HepG2 (cell line): ENCODE measurements around the gene NTSR2. TPM values are rescaled to one million over a fixed set of nuclear protein-coding genes. Genes with fewer than 3 reads are reported as not detected.
A peak's percentile ranks its signal among the peaks of the same experiment; 100 is the strongest.

Experiments used
- ATAC-seq: fragments of 200-7000 bp; cut with Tn5 transposase; 3 replicates; pipeline ENCODE4 v1.9.1; 2020; ENCODE audit warnings: mild to moderate bottlenecking, moderate library complexity
- BruUV-seq: library from RNA; stranded (reverse); fragments of 400-500 nt; replicated peaks from 2 replicates; lab custom pipeline; 2021; lab: Mats Ljungman, UMichigan
- CTCF ChIA-PET: fragments of 300-600 bp; formaldehyde crosslinking; extraction: SDS; loops from one replicate; lab custom pipeline; 2021; ENCODE audit warnings: low total read pairs, inconsistent platforms, low intra/inter-chr PET ratio; lab: Yijun Ruan, JAX
- POLR2A ChIA-PET: fragments of 350-600 bp; sonication (Branson Sonifier 250); formaldehyde crosslinking; loops from one replicate; lab custom pipeline; 2020; ENCODE audit warnings: antibody characterized with exemption, inconsistent platforms; lab: Yijun Ruan, JAX
- DNase-seq: peaks from one replicate; pipeline ENCODE4 v3.0.0-alpha.2; 2015; ENCODE audit warnings: low spot score
- FAIRE-seq: peaks from 3 replicates; lab custom pipeline; 2011; peaks lifted over from hg19 to GRCh38; lab: Jason Lieb, UNC
- H2AFZ ChIP-seq: one replicate; pipeline ENCODE4 v1.6.1; 2011; ENCODE audit warnings: low read length, inconsistent platforms
- H3K27ac ChIP-seq: fragments of 300-600 bp; 3 replicates; pipeline ENCODE4 v1.8.0; 2011; ENCODE audit warnings: mixed run types, mild to moderate bottlenecking, mixed read lengths, low read length, inconsistent platforms; ENCODE audit not compliant: insufficient read depth; ENCODE audit errors: extremely low read length
- H3K27me3 ChIP-seq, 2 experiments: fragments of 200-600 bp in 1 of 2; 2 replicates in 1 of 2; 3 replicates in 1 of 2; pipeline versions ENCODE4 v1.6.0 to v1.8.0; 2011; ENCODE audit warnings: low read length in 2 of 2, mild to moderate bottlenecking in 2 of 2, moderate library complexity in 2 of 2, inconsistent platforms in 1 of 2; ENCODE audit not compliant: insufficient read depth in 2 of 2, control insufficient read depth in 1 of 2
- H3K36me3 ChIP-seq, 2 experiments: fragments of 200-600 bp in 1 of 2; replicated peaks in 1 of 2; 2 replicates in 1 of 2; 3 replicates in 1 of 2; pipeline versions ENCODE4 v1.5.1 to v1.8.0; 2011; ENCODE audit warnings: low read length in 2 of 2, inconsistent platforms in 1 of 2; ENCODE audit not compliant: insufficient read depth in 2 of 2, control insufficient read depth in 1 of 2
- H3K4me1 ChIP-seq: 2 replicates; pipeline ENCODE4 v1.5.1; 2012; ENCODE audit warnings: low read length, inconsistent platforms; ENCODE audit not compliant: insufficient read depth
- H3K4me2 ChIP-seq: 2 replicates; pipeline ENCODE4 v1.6.0; 2011; ENCODE audit warnings: low read depth, low read length, inconsistent platforms
- H3K4me3 ChIP-seq, 3 experiments: fragments of 200-600 bp in 1 of 3; sonication (generic), shearing (Covaris generic) in 1 of 3; replicated peaks in 1 of 3; 2 replicates each; pipeline ENCODE4 v1.5.1; 2011 to 2016; ENCODE audit warnings: low read length in 3 of 3, inconsistent platforms in 2 of 3, low read depth in 2 of 3, mild to moderate bottlenecking in 2 of 3, control low read depth in 1 of 3, mixed read lengths in 1 of 3; ENCODE audit not compliant: insufficient read depth in 1 of 3
- H3K79me2 ChIP-seq: one replicate; pipeline ENCODE4 v1.6.1; 2011; ENCODE audit warnings: low read length, inconsistent platforms; ENCODE audit not compliant: insufficient read depth
- H3K9ac ChIP-seq: 2 replicates; pipeline ENCODE4 v1.6.0; 2011; ENCODE audit warnings: mild to moderate bottlenecking, low read depth, low read length, inconsistent platforms; ENCODE audit not compliant: insufficient read depth
- H3K9me3 ChIP-seq: 2 replicates; pipeline ENCODE4 v1.5.1; 2012; ENCODE audit warnings: mild to moderate bottlenecking, low read length
- H4K20me1 ChIP-seq: 2 replicates; pipeline ENCODE4 v1.6.0; 2011; ENCODE audit warnings: inconsistent platforms, mild to moderate bottlenecking, low read length, moderate library complexity; ENCODE audit not compliant: insufficient read depth
- CCAR2 ChIP-seq: fragments of 200-400 bp; formaldehyde crosslinking; optimal IDR thresholded peaks from 2 replicates; pipeline ENCODE3; 2018; ENCODE audit warnings: low read depth, mild to moderate bottlenecking, low read length, moderate library complexity
- DNMT1 ChIP-seq: sonication (generic); formaldehyde crosslinking; IDR thresholded peaks from 2 replicates; pipeline ENCODE4 v1.5.1; 2020; ENCODE audit warnings: mild to moderate bottlenecking, missing genetic modification reagents
- POLR2AphosphoS5 ChIP-seq: IDR thresholded peaks from 2 replicates; pipeline ENCODE4 v1.6.1; 2012; ENCODE audit warnings: low read depth, low read length
- ZFYVE20 ChIP-seq: sonication (generic); formaldehyde crosslinking; IDR thresholded peaks from 2 replicates; pipeline ENCODE4 v1.8.0; 2023; ENCODE audit warnings: low read depth, mild to moderate bottlenecking, moderate library complexity, missing genetic modification reagents, borderline replicate concordance
- ZNF101 ChIP-seq: sonication (generic); formaldehyde crosslinking; IDR thresholded peaks from 2 replicates; pipeline ENCODE4 v1.4.0; 2020; ENCODE audit warnings: mild to moderate bottlenecking, low read depth, missing genetic modification reagents, borderline replicate concordance
- WGBS: methylation state at CpG from one replicate; pipeline ENCODE4 v1.1.6; 2017; ENCODE audit warnings: low lambda C conversion rate; 5-methylcytosine and 5-hydroxymethylcytosine counted together
- in situ Hi-C: cut with HindIII; loops from 2 replicates; pipeline ENCODE4 v1.10.0; 2017; ENCODE audit warnings: low pct_unique_long_range_greater_than_20kb; ENCODE audit not compliant: extremely low pct_ligation_motif_present
- intact Hi-C: fragments of 100-400 bp; cut with micrococcal nuclease; formaldehyde crosslinking; loops from one replicate; pipeline ENCODE4 v1.10.0; 2022; ENCODE audit not compliant: unreplicated experiment
- polyA plus RNA-seq, 8 experiments: library from polyadenylated mRNA; depleted of rRNA in 3 of 8; stranded (reverse) in 7 of 8; unstranded in 1 of 8; fragments of >200 nt; fragmentation: Illumina TruSeq in 4 of 8; extraction: Trizol in 4 of 8; gene quantifications; 2 replicates each; pipeline versions ENCODE4 v1.2.1 to v1.2.3, GENCODE V29; 2011 to 2016; ENCODE audit warnings: low read depth in 4 of 8, missing spikeins in 1 of 8, mixed read lengths in 1 of 8; ENCODE audit not compliant: insufficient read depth in 1 of 8
- total RNA-seq, 5 experiments: library from RNA; depleted of rRNA; stranded (reverse); fragments of >200 nt; fragmentation: Illumina TruSeq; extraction: Trizol; gene quantifications; 2 replicates each; pipeline ENCODE4 v1.2.3, GENCODE V29; 2016; ENCODE audit warnings: low read depth in 1 of 5
- TF ChIP-seq, protein P1 (sequence below): sonication (generic); formaldehyde crosslinking; IDR thresholded peaks from 2 replicates; pipeline ENCODE4 v1.5.0; 2020; ENCODE audit warnings: mild to moderate bottlenecking, missing genetic modification reagents, borderline replicate concordance
- TF ChIP-seq, protein P2 (sequence below): IDR thresholded peaks from 2 replicates; pipeline ENCODE4 v1.6.1; 2016; ENCODE audit warnings: missing genetic modification reagents, missing compliant biosample characterization
- TF ChIP-seq, protein P3 (sequence below): sonication (generic); formaldehyde crosslinking; IDR thresholded peaks from 2 replicates; pipeline ENCODE4 v1.5.0; 2020; ENCODE audit warnings: missing genetic modification reagents, mild to moderate bottlenecking, borderline replicate concordance

The NTSR2 gene
- total and polyA plus RNA-seq, 2 of the 13 experiments (the other 11 are each of a cell fraction or from before 2014, with no cell fraction given) = not detected

DNA sequence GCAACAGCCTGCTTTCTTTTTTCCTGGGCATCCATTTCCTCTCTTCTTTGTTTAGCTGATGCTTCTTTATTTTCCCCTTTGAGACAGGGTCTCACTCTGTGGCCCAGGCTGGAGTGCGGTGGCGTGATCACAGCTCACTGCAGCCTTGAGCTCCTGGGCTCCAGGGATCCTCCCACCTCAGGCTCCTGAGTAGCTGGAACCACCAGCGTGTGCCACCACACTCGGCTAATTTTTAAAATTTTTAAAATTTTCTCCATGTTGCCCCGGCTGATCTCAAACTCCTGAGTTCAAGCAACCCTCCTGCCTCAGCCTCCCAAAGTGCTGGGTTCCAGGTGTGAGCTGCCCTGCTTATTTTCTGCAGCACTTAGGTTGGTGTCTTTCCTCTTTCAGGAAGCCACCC, 58.7 kb downstream of the NTSR2 start:
- no peak overlapping the region for H2AFZ ChIP-seq
- 0 out of 2 replicates have a peak, but pooled peaks have one; percentile 18 for TF ChIP-seq POLR2AphosphoS5
- TF ChIP-seq DNMT1 (CRISPR knock-in tag) = no peak
- TF ChIP-seq ZFYVE20 (CRISPR knock-in tag) = no peak
- TF ChIP-seq, protein P1, sequence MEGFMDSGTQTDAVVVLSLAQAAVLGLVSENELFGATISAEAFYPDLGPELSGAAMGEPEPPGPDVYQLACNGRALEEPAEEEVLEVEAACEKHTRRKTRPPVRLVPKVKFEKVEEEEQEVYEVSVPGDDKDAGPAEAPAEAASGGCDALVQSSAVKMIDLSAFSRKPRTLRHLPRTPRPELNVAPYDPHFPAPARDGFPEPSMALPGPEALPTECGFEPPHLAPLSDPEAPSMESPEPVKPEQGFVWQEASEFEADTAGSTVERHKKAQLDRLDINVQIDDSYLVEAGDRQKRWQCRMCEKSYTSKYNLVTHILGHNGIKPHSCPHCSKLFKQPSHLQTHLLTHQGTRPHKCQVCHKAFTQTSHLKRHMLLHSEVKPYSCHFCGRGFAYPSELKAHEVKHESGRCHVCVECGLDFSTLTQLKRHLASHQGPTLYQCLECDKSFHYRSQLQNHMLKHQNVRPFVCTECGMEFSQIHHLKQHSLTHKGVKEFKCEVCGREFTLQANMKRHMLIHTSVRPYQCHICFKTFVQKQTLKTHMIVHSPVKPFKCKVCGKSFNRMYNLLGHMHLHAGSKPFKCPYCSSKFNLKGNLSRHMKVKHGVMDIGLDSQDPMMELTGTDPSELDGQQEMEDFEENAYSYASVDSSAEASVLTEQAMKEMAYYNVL (CRISPR knock-in tag) = no peak
- TF ChIP-seq, protein P2, sequence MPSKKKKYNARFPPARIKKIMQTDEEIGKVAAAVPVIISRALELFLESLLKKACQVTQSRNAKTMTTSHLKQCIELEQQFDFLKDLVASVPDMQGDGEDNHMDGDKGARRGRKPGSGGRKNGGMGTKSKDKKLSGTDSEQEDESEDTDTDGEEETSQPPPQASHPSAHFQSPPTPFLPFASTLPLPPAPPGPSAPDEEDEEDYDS = no peak
- TF ChIP-seq CCAR2 = no peak
- TF ChIP-seq ZNF101 (CRISPR knock-in tag) = no peak
- TF ChIP-seq, protein P3, sequence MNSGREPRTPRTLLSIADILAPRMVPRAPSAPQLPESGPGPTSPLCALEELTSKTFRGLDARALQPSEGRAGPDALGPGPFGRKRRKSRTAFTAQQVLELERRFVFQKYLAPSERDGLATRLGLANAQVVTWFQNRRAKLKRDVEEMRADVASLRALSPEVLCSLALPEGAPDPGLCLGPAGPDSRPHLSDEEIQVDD (CRISPR knock-in tag) = no peak
- DNase-seq (no peak), ATAC-seq (no peak), FAIRE-seq (no peak)
- no peak overlapping the region for H3K9ac ChIP-seq
- POLR2A ChIA-PET = no interaction called here
- no peak overlapping the region for H3K4me3 ChIP-seq
- 99% methylated on average over 5 of the region's 5 CpGs for WGBS
- no peak overlapping the region for H3K27ac ChIP-seq
- no peak overlapping the region for H3K4me2 ChIP-seq
- no TSS peak for BruUV-seq
- H3K4me1 ChIP-seq = no peaks in the 10 kb centered on the region
- H3K79me2 ChIP-seq = no peaks in the 10 kb centered on the region
- peaks cover 1% of the 10 kb centered on the region; the same call in 1 of the 2 replicates for H4K20me1 ChIP-seq
- no peaks in the 10 kb centered on the region for H3K27me3 ChIP-seq
- H3K9me3 ChIP-seq = no peaks in the 10 kb centered on the region
- peaks cover 61 to 91% of the 10 kb centered on the region in 2 experiments for H3K36me3 ChIP-seq
- in situ Hi-C loops = no loop called here
- intact Hi-C loops = no loop called here
- CTCF ChIA-PET = no interaction called here
